Renal cortex interstitium (tissue), 11 donors: Measurements from ENCODE around the gene CCDC197. TPM values are rescaled to one million over a fixed set of nuclear protein-coding genes. Genes with fewer than 3 reads are reported as not detected.

ENCODE experiments used
- DNase-seq, 11 donors: peaks; one replicate each; pipeline ENCODE4 v3.0.0-alpha.2; 2013; ENCODE audit warnings: low read depth in 9 of 11, low spot score in 4 of 11; ENCODE audit errors: extremely low read depth in 1 of 11
- polyA plus RNA-seq, 3 donors: library from polyadenylated mRNA; unstranded; fragments of 120-200 nt; gene quantifications; one replicate each; pipeline ENCODE4 v1.2.1, GENCODE V29; 2013; ENCODE audit not compliant: insufficient read length in 3 of 3

The CCDC197 gene
- polyA plus RNA-seq, 3 donors: not detected

- no peak for DNase-seq
Measured at GRCh38 chr14:94015223-94015622, 18.1 kb downstream of the CCDC197 start.

GRCh38 chr14:94016446-94016976 is 19.4 kb downstream of the CCDC197 start:
- DNase-seq: no peak

DNA sequence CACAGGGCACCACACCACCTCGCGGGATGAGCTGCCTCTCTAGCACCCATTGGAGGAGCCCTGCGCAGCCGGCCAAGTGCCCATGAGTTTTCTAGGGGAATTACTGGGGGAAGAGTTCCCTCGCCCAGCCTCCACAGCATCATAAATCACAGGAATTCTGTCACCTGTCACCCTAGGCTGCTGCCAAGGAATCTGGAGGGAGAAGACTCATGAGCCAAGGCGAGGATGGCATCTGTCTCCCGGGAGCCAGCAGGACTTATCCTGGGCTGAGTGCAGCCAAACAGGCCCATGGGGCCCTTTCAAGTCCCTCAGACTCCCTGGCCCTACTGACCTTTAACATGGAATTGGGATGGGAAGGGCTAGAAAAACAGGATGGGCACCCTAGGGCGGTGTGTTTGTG is 21.2 kb downstream of the CCDC197 start:
- no peak for DNase-seq

GRCh38 chr14:94019329-94019728 is 22.2 kb downstream of the CCDC197 start:
- DNase-seq: no peak

GRCh38 chr14:94020267-94020666 is 23.2 kb downstream of the CCDC197 start:
- no peak for DNase-seq

GRCh38 chr14:94021001-94021400 is 23.9 kb downstream of the CCDC197 start:
- DNase-seq: no peak

- DNase-seq: no peak
Measured at GRCh38 chr14:94021416-94022157, 24.5 kb downstream of the CCDC197 start.

DNA sequence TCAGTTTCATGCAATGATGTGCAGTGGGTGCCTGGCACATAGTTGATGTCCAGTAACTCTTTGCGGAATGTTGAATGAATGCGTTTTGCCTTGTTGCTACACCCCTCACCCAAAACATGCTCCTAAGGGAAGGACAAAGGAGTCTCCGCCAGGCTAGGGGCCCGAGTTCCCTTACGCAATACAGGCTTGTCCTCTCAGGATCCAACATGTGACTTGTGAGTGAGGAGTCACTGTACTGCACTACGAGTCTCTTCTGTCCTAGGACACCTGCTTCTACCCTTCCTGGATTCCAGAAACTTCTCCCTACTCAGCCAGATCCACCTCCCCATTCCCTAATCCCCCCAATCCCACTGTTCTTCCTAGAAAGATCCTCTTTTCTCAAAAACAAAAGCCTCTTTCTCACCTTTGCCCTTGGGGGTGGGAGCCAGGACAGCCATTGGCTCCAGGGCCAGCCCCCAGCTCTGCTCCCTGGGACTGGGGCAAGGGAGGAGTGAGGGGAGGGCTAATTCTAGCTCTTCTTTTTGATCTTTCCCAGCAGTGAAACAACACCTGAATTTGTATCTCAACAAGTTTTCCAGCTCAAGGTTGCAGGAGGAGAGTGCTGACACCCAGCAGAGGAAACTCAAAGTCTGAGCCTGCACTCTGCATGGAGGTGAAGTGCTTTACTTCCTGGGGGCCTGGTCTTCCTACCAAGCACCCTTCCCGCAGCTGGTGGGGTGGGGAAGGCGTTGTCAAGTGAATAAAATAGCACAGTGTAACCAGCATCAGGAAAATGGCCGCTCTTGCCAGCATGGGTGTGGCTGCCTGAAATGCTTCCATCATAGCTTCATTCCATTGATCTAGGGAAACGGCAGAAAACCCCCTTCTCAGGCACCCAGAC is 25.7 kb downstream of the CCDC197 start:
- no peak for DNase-seq

- no peak for DNase-seq
Measured at GRCh38 chr14:94024549-94024948, 27.4 kb downstream of the CCDC197 start.

- DNase-seq: no peak
Measured at GRCh38 chr14:94025720-94026119, 28.6 kb downstream of the CCDC197 start.

GRCh38 chr14:94026173-94026888 is 29.2 kb downstream of the CCDC197 start, which contains the start of gene OTUB2:
OTUB2 (plus strand) TSS chr14:94026340; CDS start chr14:94026538, 198 bp downstream.
- peak; percentile 92 to 99 (median 98) for DNase-seq

DNA sequence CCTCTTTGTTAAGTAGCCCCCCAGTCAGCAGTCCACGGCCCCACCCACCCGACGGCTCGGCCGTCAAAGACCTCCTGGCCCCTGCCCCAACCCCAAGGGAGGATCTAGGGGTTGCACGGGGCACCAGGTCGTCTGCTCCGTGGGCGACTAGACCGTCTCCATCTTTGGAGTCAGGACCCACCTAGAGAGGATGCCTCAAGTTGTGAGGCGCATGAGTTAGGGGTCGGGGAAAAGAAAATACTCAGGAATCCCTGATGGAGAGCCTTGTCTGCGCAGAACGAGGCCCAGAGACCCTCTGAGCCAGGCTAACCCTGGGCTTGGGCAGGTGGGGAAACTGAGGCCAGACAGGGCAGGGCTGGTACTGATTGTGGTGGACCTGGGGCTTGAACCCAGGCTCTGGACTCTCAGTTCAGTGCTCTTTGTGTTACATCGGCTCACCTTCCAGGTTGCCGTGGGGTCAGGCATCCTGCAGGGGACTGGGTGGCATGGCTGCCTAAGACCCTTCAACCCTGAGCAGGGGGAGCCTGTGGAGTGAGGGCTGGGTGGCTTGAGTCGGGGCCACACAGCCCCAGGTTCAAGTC is 29.9 kb downstream of the CCDC197 start:
- no peak for DNase-seq

DNA sequence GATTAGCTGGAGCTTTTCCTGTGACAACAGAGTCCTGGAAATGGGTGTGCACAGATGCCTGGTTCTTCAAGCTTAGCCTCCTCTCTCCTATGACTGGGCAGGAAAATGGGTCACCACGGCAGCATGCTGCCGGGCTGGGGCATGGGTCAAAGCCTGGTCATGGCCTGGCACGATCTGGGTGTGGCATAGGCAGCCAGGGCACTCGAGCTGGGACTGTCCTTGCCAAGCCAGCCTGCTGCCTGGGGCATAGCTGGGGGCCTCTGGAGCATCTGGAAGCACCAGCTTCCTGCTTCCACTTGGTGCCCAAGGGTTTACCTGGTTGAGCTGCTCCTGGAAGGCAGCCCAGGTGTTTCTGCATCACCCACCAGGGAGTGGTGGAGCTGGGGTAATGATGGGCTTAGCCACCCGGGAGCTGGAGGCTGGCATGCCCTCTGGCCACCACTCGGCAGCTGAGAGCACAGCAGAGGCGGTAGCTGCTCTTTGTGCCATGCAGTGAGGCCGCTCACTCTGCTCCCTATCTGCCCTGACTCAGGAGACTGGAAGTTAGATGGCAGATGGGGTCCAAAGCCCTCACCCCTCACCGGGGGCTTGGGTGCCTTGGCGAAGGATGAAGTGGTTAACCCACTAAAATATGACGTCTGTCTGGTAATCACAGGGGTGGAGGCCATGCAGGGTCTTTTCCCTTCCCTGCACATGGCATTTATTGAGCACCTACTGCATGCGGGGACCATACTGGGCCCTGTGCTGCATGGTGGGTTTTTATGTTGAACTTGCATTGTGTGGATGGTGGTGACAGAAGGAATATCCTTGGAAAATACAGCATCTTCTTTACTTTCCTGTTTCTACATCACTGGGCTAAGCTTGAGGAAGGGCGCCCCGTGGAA is 30.7 kb downstream of the CCDC197 start:
- no peak for DNase-seq

GRCh38 chr14:94028450-94028826 is 31.3 kb downstream of the CCDC197 start:
- DNase-seq: no peak

DNA sequence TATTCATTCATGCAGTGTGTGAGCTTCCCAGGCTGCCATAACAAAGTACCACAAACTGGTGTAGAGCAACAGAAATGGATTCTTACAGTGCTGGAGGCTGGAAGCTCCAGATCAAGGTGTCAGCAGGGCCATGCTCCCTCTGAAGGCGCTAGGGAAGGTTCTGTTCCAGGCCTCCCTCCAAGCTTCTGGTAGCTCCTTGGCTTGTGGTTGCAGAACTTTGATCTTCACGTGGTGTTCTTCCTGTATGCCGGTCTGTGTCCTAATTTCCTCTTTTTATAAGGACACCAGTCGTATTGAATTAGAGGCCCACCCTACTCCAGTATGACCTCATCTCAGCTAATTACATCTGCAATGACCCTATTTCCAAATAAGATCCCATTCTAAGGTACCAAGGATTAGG is 32.2 kb downstream of the CCDC197 start:
- no peak for DNase-seq

- no peak for DNase-seq
Measured at GRCh38 chr14:94029671-94030203, 32.6 kb downstream of the CCDC197 start.

DNA sequence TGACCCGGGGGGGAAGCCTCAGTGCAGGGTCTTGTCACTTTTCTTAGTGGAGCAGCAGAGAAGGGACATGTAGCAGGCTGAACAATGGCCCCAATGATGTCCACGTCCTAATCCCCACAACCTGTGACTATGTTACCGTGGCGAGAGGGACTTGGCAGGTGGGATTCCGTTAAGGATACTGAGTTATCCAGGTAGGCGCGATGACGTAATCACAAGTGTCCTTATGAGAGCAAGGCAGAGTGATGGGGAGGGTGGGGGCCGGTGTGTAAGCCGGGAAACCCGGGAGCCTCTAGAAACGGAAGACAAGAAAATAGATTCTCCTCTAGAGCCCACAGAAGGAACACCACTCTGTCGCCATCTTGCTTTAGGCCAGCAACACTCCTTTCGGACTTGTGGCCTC is 33.5 kb downstream of the CCDC197 start:
- no peak for DNase-seq
